ENCODE measurements around the gene POLR3C. TPM values are rescaled to one million over a fixed set of nuclear protein-coding genes. Genes with fewer than 3 reads are reported as not detected.

Gene POLR3C
- polyA plus RNA-seq (2013) = 39.3 TPM

DNA sequence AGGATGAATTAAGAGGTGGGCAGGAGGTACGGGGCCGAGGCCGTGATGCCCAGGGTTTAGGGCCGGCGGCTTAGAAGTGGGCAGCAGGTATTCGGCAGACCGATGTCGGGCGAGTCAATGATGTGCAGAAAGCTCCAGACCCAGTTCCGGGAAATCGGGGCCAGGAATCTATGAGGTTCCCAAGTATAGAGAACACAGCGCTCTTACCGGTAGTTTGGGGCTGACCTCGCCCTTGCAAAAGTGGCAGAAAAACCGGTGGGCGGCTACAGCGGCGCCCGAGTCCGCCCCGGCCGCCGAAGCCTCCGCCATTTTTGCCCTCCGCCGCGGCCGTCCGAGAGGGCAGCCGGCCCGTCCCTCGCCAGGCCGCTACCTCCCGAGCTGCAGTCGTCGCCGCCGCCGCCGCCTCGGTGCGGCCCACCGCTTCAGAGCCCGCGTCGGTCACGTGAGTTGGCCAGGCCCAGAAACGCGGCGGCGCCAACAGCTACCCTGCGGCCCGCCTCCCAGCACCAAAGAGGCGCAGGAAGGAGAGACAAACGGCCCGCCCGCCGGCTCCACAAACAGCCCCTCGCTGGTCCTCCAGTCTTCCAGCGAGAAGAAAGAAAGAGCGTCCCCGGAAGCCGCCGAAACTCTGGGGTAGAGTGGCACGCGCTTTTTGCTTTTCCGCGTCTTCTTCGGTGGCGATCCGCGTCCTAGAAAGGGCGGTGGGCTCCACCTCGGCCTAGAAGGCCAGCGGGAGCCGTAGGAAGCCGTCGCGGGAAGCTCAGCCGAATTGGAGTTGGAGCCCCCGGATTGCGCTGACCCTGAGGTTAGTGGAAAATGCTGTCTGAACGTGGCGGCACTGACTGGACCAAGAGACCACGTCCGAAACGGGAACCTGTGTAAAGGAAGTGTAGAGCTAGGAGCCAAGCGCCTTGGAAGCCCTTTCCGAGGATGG is at the start of gene POLR3C, which contains the start of gene RNF115:
TSS of gene POLR3C (plus strand) at position 636 of the 934 bp plus-strand sequence. CDS start 1,577 bp downstream, outside the sequence.
TSS of gene RNF115 (minus strand) at position 531 of the 934 bp plus-strand sequence. CDS start at position 309, 222 bp downstream.
- Histone ChIP-seq H3K4me1 (ENCODE audit: control extremely low read depth in 1 of 4, control insufficient read depth in 4 of 4, insufficient read depth in 4 of 4, low read length in 3 of 4) (peaks cover 0 to 20% (median 6%) of the 10 kb centered on the region in 4 experiments), H3K36me3 (ENCODE audit: control insufficient read depth in 4 of 4, insufficient read depth in 4 of 4, low read length in 3 of 4) (peaks cover 17 to 27% (median 21%) of the 10 kb centered on the region in 4 experiments), H3K4me3 (ENCODE audit: control insufficient read depth in 1 of 7, extremely low read depth in 1 of 7, insufficient read depth in 4 of 7, low read depth in 2 of 7, low read length in 6 of 7) (peak within 1 kb of the TSS; percentile 69 to 98 (median 92)), H3K9me3 (ENCODE audit: control extremely low read depth in 1 of 5, control insufficient read depth in 4 of 5, insufficient read depth in 2 of 5, low read depth in 1 of 5, low read length in 4 of 5) (no peaks in the 10 kb centered on the region), H3K27ac (ENCODE audit: insufficient read depth in 1 of 2, low read depth in 1 of 2, low read length in 2 of 2, poor library complexity in 1 of 2, severe bottlenecking in 2 of 2) (peak within 1 kb of the TSS; percentile 82 to 87), H3K27me3 (replicated peaks in 2 of 5; ENCODE audit: control insufficient read depth in 4 of 5, insufficient read depth in 5 of 5, low read length in 4 of 5) (no peaks in the 10 kb centered on the region)
- DNase-seq = peak; percentile 91 to 96 (median 92)
- ChIA-PET POLR2A (interaction anchor here (0.7 to 1.4 kb wide), 4 partner anchors 15 to 215 kb away, joined by 3 to 6 read pairs (median 3); partner anchors contain the start of gene NUDT17), CTCF (interaction anchor here (1.2 kb wide), 1 partner anchor 22 kb away, joined by 3 read pairs; the partner anchor contains the start of gene NUDT17)
- under 1% methylated on average over 77 of the region's 89 CpGs for WGBS (ENCODE audit: insufficient coverage)

DNA sequence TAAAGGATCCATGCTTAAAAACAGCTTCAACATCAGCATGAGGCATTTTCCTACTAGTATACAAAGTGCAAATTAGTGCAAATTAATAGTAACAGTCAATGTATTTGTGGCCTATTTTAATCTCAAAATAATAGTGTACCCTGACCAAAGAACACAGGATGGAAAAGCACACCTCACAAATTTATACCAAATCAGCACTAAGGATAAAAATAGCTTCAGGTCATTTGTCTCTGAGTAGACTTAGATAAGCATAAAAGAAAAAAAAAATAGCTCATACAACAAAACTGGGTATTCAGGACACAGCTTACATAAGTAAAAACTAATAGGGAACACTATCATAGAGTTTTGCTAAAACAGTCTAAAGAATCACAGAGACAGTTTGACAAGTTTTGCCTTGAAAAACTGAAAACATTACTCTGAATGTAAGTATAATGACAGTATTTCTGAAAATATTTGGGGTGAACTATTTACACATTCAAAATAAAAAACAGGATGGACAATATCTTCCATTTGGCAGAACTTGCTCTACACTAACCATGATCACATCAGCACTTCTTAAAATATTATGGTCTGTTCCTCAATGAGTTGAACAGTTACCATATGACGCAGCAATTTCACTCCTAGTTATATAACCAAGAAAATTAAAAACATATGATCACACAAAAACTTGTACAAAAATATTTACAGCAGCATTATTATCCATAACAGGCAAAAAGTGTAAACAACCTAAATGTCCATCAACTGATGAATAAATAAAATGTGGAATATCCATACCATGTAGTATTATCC is 46.4 kb upstream of the POLR3C start:
- H3K4me1 ChIP-seq (ENCODE audit: control extremely low read depth in 1 of 4, control insufficient read depth in 4 of 4, insufficient read depth in 4 of 4, low read length in 3 of 4) = no peaks in the 10 kb centered on the region
- H3K4me3 ChIP-seq (ENCODE audit: control insufficient read depth in 1 of 7, extremely low read depth in 1 of 7, insufficient read depth in 4 of 7, low read depth in 2 of 7, low read length in 6 of 7) = no peak overlapping the region
- ChIA-PET CTCF (interaction anchor here (0.9 kb wide), 1 partner anchor 17 kb away, joined by 3 read pairs; no protein-coding TSS in a partner anchor), POLR2A (no interaction called here)
- H3K27ac ChIP-seq (ENCODE audit: insufficient read depth in 1 of 2, low read depth in 1 of 2, low read length in 2 of 2, poor library complexity in 1 of 2, severe bottlenecking in 2 of 2) = peak overlapping the region in 1 of 2 experiments; percentile 37
- WGBS (ENCODE audit: insufficient coverage) = 100% methylated on average over 1 of the region's 1 CpG
- H3K9me3 ChIP-seq (ENCODE audit: control extremely low read depth in 1 of 5, control insufficient read depth in 4 of 5, insufficient read depth in 2 of 5, low read depth in 1 of 5, low read length in 4 of 5) = no peaks in the 10 kb centered on the region
- no peaks in the 10 kb centered on the region for H3K27me3 ChIP-seq (replicated peaks in 2 of 5; ENCODE audit: control insufficient read depth in 4 of 5, insufficient read depth in 5 of 5, low read length in 4 of 5)
- no peak for DNase-seq
- peaks cover 2 to 16% (median 9%) of the 10 kb centered on the region in 4 experiments for H3K36me3 ChIP-seq (ENCODE audit: control insufficient read depth in 4 of 4, insufficient read depth in 4 of 4, low read length in 3 of 4)

- POLR2A ChIA-PET = no interaction called here
- peak overlapping the region in 1 of 2 experiments; percentile 37 for H3K27ac ChIP-seq (ENCODE audit: insufficient read depth in 1 of 2, low read depth in 1 of 2, low read length in 2 of 2, poor library complexity in 1 of 2, severe bottlenecking in 2 of 2)
- no peaks in the 10 kb centered on the region for H3K27me3 ChIP-seq (replicated peaks in 2 of 5; ENCODE audit: control insufficient read depth in 4 of 5, insufficient read depth in 5 of 5, low read length in 4 of 5)
- peaks cover 0 to 17% (median 8%) of the 10 kb centered on the region in 4 experiments for H3K36me3 ChIP-seq (ENCODE audit: control insufficient read depth in 4 of 4, insufficient read depth in 4 of 4, low read length in 3 of 4)
- no peak for DNase-seq
- WGBS (ENCODE audit: insufficient coverage) = no CpG with 5 or more reads among the region's 1 CpG
- H3K4me1 ChIP-seq (ENCODE audit: control extremely low read depth in 1 of 4, control insufficient read depth in 4 of 4, insufficient read depth in 4 of 4, low read length in 3 of 4) = no peaks in the 10 kb centered on the region
- CTCF ChIA-PET = interaction anchor here (0.9 kb wide), 1 partner anchor 16 kb away, joined by 3 read pairs; no protein-coding TSS in a partner anchor
- no peak overlapping the region for H3K4me3 ChIP-seq (ENCODE audit: control insufficient read depth in 1 of 7, extremely low read depth in 1 of 7, insufficient read depth in 4 of 7, low read depth in 2 of 7, low read length in 6 of 7)
- no peaks in the 10 kb centered on the region for H3K9me3 ChIP-seq (ENCODE audit: control extremely low read depth in 1 of 5, control insufficient read depth in 4 of 5, insufficient read depth in 2 of 5, low read depth in 1 of 5, low read length in 4 of 5)
These were observed 45.9 kb upstream of the POLR3C start for GRCh38 chr1:145778146-145778540.

- no peaks in the 10 kb centered on the region for H3K9me3 ChIP-seq (ENCODE audit: control extremely low read depth in 1 of 5, control insufficient read depth in 4 of 5, insufficient read depth in 2 of 5, low read depth in 1 of 5, low read length in 4 of 5)
- peaks cover 2 to 20% (median 10%) of the 10 kb centered on the region in 4 experiments for H3K36me3 ChIP-seq (ENCODE audit: control insufficient read depth in 4 of 4, insufficient read depth in 4 of 4, low read length in 3 of 4)
- POLR2A ChIA-PET = no interaction called here
- no peak overlapping the region for H3K4me3 ChIP-seq (ENCODE audit: control insufficient read depth in 1 of 7, extremely low read depth in 1 of 7, insufficient read depth in 4 of 7, low read depth in 2 of 7, low read length in 6 of 7)
- H3K27ac ChIP-seq (ENCODE audit: insufficient read depth in 1 of 2, low read depth in 1 of 2, low read length in 2 of 2, poor library complexity in 1 of 2, severe bottlenecking in 2 of 2) = no peak overlapping the region
- no peaks in the 10 kb centered on the region for H3K4me1 ChIP-seq (ENCODE audit: control extremely low read depth in 1 of 4, control insufficient read depth in 4 of 4, insufficient read depth in 4 of 4, low read length in 3 of 4)
- CTCF ChIA-PET = no interaction called here
- 89% methylated on average over 3 of the region's 10 CpGs for WGBS (ENCODE audit: insufficient coverage)
- H3K27me3 ChIP-seq (replicated peaks in 2 of 5; ENCODE audit: control insufficient read depth in 4 of 5, insufficient read depth in 5 of 5, low read length in 4 of 5) = no peaks in the 10 kb centered on the region
- no peak for DNase-seq
These were observed 41.5 kb upstream of the POLR3C start for GRCh38 chr1:145782272-145783099.

DNA sequence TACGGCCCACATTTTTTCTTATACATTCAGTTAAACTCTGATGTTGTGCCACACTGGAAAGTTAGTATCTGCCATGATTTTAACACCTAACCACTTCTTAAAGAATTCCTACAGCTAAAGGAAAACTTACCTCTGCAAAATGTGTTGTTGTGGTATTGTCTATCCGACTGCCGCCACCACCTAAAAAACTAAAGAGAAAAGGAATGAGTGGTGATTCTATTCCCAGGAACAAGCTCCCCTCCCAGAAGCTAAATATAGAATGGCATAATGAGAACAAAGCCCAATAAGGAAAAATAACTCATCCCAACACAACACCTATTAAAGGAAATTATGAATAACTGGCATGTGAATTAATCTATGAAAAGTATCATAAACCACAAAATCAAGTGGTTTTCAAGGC is 39.6 kb upstream of the POLR3C start:
- H3K9me3 ChIP-seq (ENCODE audit: control extremely low read depth in 1 of 5, control insufficient read depth in 4 of 5, insufficient read depth in 2 of 5, low read depth in 1 of 5, low read length in 4 of 5) = no peaks in the 10 kb centered on the region
- DNase-seq = no peak
- H3K27me3 ChIP-seq (replicated peaks in 2 of 5; ENCODE audit: control insufficient read depth in 4 of 5, insufficient read depth in 5 of 5, low read length in 4 of 5) = no peaks in the 10 kb centered on the region
- no peak overlapping the region for H3K4me3 ChIP-seq (ENCODE audit: control insufficient read depth in 1 of 7, extremely low read depth in 1 of 7, insufficient read depth in 4 of 7, low read depth in 2 of 7, low read length in 6 of 7)
- CTCF ChIA-PET = interaction anchor here (1.0 kb wide), 1 partner anchor 11 kb away, joined by 3 read pairs; no protein-coding TSS in a partner anchor
- H3K27ac ChIP-seq (ENCODE audit: insufficient read depth in 1 of 2, low read depth in 1 of 2, low read length in 2 of 2, poor library complexity in 1 of 2, severe bottlenecking in 2 of 2) = no peak overlapping the region
- peaks cover 4 to 20% (median 14%) of the 10 kb centered on the region in 4 experiments for H3K36me3 ChIP-seq (ENCODE audit: control insufficient read depth in 4 of 4, insufficient read depth in 4 of 4, low read length in 3 of 4)
- H3K4me1 ChIP-seq (ENCODE audit: control extremely low read depth in 1 of 4, control insufficient read depth in 4 of 4, insufficient read depth in 4 of 4, low read length in 3 of 4) = no peaks in the 10 kb centered on the region
- POLR2A ChIA-PET = no interaction called here
- 80% methylated on average over 1 of the region's 3 CpGs for WGBS (ENCODE audit: insufficient coverage)

DNA sequence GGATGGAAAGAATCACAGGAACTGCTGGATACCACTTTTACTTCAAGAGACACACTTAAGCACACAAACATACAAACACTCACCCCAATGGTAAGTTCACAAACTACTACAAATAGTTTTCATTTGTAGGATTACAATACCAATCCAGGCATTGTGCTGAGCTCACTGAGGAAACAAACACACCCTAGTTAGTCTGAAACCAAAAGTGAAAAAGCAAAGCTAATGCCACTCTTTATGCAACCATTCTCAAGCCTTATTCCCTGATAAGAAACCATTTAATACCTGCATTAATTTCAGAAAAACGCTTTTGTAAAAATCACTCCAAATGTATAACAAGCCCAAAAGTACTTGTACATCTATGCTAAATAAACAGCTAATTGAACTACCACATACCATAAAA is 38.5 kb upstream of the POLR3C start:
- POLR2A ChIA-PET = no interaction called here
- Histone ChIP-seq H3K27me3 (replicated peaks in 2 of 5; ENCODE audit: control insufficient read depth in 4 of 5, insufficient read depth in 5 of 5, low read length in 4 of 5) (no peaks in the 10 kb centered on the region), H3K36me3 (ENCODE audit: control insufficient read depth in 4 of 4, insufficient read depth in 4 of 4, low read length in 3 of 4) (peaks cover 4 to 20% (median 14%) of the 10 kb centered on the region in 4 experiments), H3K4me1 (ENCODE audit: control extremely low read depth in 1 of 4, control insufficient read depth in 4 of 4, insufficient read depth in 4 of 4, low read length in 3 of 4) (no peaks in the 10 kb centered on the region), H3K27ac (ENCODE audit: insufficient read depth in 1 of 2, low read depth in 1 of 2, low read length in 2 of 2, poor library complexity in 1 of 2, severe bottlenecking in 2 of 2) (no peak overlapping the region), H3K4me3 (ENCODE audit: control insufficient read depth in 1 of 7, extremely low read depth in 1 of 7, insufficient read depth in 4 of 7, low read depth in 2 of 7, low read length in 6 of 7) (no peak overlapping the region), H3K9me3 (ENCODE audit: control extremely low read depth in 1 of 5, control insufficient read depth in 4 of 5, insufficient read depth in 2 of 5, low read depth in 1 of 5, low read length in 4 of 5) (no peaks in the 10 kb centered on the region)
- no peak for DNase-seq
- 88% methylated on average over 1 of the region's 1 CpG for WGBS (ENCODE audit: insufficient coverage)
- CTCF ChIA-PET = interaction anchor here (1.4 kb wide), 1 partner anchor 17 kb away, joined by 6 read pairs; no protein-coding TSS in a partner anchor
